HG02763 (cell line): ENCODE measurements around the gene DCTN2.
"Not testable (repeated sequence)": the region's sequence is repeated elsewhere in the genome, so short reads cannot be mapped to it uniquely, and the experiment has no call there.

Experiments
- ATAC-seq: cut with Tn5 transposase; IDR thresholded peaks from one replicate; pipeline ENCODE4 v1.9.1; 2021; ENCODE audit warnings: mild to moderate bottlenecking, moderate library complexity; ENCODE audit not compliant: unreplicated experiment

The DCTN2 gene

DNA sequence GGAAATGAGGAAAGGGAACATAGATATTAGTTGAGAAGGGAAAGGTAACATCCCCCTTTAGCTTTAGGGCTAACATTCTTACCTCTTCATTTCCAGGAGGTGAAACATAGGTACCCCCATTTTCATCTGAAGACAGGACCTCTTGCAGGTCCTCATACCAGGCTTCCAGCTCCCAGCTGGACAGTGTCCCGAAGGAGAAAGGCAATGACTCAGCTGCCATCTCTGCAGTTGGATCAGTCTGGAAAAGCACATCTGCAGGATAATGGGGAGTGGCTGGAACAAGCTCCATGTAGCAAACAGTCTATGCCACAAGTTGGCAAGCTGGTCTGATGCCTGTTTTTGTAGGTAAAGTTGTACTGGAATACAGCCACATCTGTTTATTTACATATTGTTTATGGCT is 29.8 kb downstream of the DCTN2 start:
- no peak for ATAC-seq

DNA sequence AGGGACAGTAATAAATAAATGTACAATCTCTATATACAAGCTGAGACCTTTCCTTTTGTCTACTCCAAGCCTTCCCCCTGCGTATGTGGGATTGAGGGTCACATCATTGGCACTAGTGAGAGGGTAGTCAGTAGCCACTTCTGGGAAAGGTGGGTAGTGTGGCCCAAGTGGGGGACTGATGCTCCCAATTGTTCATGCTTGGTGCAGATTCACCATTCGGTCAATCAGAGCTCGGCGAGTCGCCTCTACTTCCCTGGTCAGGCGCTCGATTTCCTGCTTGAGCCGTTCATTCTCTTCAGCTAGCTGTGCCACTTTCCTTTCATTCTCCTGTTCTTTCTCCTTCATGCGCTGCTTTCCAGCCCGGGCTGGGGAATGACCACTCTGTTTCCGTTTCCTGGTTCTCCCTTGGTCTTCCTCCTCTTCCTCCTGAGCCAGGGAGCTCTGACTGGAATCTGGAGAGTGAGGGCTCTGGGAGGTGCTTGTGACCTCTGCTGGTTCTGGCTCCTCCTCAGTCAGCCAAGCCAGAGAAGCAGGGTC is 30.3 kb downstream of the DCTN2 start:
- no peak for ATAC-seq

DNA sequence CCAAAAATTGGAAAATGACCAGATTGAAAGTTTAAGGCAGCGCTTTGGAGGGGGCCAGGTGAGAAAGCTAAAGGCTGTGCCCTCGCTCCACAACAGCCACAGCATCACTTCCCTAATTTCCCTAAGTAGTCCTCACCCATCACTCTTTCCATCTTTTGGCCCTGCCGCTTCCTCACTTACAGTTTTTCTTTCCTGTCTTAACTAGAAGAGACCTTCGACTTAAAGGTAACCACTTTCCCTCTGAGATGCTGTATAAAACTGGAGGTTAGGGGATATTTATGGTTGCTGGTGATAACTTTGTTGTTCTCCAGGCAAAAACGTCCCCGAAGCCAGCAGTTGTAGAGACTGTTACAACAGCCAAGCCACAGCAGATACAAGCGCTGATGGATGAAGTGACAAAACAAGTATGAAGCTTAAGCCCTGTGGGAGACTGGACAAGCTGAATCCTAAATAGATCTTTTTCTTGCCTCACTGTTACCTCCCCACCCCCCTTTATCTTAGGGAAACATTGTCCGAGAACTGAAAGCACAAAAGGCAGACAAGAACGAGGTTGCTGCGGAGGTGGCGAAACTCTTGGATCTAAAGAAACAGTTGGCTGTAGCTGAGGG is 31.0 kb downstream of the DCTN2 start:
- ATAC-seq, result no peak

DNA sequence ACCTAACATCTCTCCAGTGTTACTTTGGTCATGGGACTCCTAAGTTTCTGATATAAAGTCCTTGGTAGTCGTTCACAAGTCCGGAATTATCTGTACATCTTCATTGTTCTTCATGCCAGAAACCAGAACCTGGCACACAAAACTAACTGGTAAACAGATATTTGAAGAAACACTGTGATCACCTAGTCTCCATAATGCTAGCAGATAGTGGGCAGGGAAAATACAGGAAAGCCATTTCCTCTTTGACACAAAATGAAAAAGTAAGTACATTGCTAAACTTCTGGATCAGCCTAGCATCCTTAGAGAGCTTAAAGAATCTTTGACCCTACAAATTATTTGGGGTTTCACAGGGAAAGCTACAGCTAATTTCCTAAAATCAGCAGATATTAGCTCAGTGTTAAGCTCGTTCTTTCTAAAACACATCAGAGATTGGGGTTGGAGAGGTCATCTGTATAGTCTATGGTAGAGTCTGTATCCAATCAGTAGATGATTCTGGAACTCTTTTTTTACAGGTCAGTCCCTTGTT is 31.5 kb downstream of the DCTN2 start:
- no peak for ATAC-seq

DNA sequence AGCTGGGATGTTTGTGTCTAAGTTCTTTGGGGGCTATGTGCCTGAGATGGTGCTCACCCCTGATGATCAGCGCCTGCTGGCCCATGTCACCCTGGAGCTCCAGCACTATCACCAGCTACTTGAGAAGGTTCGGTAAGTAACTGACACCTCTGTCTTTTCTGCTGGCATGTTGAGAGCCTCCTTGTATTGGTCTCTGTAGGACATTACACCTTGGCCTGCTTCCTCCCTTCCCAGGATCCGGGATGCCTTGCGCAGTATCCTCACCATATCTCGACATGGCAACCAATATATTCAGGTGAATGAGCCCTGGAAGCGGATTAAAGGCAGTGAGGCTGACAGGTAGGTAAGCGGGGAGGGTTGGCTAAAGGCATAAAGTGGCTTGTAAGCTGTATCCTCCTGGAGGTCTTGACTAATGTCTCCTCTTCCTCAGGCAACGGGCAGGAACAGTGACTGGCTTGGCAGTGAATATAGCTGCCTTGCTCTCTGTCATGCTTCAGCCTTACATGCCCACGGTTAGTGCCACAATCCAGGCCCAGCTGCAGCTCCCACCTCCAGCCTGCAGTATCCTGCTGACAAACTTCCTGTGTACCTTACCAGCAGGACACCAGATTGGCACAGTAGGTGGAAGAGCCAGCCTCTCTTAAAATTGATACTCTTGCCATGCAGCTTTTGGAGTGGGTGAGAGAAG is 32.1 kb downstream of the DCTN2 start:
- no peak for ATAC-seq

DNA sequence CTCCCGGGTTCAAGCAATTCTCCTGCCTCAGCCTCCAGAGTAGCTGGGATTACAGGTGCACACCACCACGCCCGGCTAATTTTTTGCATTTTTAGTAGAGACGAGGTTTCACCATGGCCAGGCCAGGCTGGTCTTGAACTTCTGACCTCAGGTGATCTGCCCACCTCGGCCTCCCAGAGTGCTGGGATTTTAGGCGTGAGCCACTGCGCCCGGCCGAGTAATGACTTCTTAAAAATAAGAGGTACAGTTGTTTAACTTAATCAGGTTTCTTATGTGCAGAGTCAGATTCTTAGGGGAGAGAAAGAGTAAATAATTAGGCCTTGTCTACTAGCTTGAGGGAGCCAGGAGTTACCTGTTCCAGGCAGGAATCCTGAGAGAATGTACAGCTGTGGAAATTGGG is 32.7 kb downstream of the DCTN2 start:
- not testable (repeated sequence) for ATAC-seq

DNA sequence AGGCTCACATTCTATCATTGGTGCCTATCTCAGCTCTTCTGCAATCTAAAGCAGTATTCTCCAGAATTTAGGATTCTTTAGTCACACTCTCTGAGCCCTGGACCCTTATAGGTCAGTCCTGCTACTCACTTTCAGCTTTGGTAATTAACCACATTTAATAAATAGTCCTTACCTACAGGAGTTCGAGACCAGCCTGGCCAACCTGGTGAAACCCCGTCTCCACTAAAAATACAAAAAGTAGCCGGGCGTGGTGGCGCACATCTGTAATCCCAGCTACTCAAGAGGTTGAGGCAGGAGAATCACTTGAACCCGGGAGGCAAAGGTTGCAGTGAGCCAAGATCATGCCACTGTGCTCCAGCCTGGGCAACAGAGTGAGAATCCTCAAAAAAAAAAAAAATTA is 33.3 kb downstream of the DCTN2 start:
- ATAC-seq, result not testable (repeated sequence)

DNA sequence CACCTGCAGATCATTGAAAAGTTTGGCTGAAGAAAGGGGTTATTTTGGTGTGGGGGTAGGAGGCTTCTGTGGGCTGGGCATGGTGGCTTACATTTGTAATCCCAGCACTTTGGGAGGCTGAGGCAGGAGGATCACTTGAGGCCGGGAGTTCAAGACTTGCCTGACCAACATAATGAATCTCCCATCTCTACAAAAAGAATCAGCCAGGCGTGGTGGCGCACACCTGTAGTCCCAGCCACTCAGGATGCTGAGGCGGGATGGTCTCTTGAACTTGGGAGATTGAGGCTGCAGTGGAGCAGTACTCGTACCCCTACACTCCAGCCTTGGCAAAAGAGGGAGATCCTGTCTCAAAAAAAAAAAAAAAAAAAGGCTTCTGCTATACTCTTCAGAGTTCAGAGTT is 33.7 kb downstream of the DCTN2 start:
- ATAC-seq, result no peak

DNA sequence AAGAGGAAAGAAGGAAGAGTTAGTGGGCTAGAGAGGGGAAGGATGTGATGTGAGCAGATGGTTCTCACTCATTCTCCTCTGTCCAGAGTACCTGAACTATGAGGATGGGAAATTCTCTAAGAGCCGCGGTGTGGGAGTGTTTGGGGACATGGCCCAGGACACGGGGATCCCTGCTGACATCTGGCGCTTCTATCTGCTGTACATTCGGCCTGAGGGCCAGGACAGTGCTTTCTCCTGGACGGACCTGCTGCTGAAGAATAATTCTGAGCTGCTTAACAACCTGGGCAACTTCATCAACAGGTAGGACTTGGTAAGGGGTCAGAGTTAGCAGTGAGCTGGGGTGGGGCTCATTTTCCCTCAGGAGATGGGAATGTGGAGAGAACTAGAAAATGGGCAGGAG is 34.3 kb downstream of the DCTN2 start:
- no peak for ATAC-seq

DNA sequence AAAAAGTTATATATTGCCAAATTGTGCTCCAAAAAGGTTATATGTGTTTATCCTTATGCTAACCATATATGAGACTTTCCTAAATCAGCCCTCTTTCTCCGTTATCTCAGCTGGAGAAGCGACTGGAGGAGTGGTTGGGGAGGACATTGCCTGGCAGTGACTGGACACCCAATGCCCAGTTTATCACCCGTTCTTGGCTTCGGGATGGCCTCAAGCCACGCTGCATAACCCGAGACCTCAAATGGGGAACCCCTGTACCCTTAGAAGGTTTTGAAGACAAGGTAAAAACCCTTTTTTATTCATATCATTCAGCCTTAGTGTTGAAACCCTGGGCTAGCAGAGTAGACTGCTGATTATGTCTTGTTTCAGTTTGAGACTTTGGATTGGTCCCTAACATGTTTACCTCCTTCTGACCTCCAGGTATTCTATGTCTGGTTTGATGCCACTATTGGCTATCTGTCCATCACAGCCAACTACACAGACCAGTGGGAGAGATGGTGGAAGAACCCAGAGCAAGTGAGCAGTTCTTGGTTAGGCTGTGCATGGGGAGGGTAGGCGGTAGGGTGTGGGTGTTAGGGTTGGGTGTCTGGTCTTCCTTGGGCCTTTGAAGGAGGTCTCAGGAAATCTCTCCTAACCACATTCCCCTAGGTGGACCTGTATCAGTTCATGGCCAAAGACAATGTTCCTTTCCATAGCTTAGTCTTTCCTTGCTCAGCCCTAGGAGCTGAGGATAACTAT is 35.2 kb downstream of the DCTN2 start:
- ATAC-seq, result no peak

DNA sequence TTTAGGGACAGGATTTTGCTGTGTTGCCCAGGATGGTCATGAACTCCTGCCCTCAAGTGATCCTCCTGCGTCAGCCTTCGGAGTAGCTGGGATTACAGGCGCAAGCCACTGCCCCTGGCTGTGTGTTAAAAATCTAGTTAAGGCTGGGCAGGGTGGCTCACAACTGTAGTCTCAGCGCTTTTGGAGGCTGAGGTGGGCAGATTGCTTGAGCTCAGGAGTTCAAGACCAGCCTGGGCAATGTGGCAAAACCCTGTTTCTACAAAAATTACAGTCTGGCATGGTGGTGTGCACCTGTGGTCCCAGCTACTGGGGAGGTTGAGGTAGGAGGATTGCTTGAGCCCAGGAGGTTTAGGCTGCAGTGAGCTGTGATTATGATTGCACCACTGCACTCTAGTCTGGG is 35.8 kb downstream of the DCTN2 start:
- ATAC-seq, result no peak

DNA sequence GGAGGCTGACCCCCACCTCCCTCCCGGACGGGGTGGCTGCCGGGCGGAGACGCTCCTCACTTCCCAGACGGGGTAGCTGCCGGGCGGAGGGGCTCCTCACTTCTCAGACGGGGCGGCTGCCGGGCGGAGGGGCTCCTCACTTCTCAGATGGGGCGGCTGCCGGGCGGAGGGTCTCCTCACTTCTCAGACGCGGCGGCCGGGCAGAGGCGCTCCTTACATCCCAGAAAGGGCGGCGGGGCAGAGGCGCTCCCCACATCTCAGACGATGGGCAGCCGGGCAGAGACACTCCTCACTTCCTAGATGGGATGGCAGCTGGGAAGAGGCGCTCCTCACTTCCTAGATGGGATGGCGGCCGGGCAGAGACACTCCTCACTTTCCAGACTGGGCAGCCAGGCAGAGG is 39.2 kb downstream of the DCTN2 start:
- not testable (repeated sequence) for ATAC-seq

DNA sequence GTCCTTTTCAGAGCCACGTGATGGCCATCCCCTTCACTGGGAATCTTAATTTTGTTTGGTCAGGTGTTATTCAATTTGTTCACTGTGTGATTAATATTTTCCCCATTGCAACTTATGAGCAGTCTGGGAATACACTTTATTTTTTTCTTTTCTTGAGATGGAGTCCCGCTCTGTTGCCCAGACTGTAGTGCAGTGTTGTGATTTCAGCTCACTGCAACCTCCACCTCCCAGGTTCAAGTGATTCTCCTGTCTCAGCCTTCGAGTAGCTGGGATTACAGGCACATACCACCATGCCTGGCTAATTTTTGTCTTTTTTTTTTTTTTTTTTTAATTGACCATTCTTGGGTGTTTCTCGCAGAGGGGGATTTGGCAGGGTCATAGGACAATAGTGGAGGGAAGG is 40.5 kb downstream of the DCTN2 start:
- not testable (repeated sequence) for ATAC-seq

DNA sequence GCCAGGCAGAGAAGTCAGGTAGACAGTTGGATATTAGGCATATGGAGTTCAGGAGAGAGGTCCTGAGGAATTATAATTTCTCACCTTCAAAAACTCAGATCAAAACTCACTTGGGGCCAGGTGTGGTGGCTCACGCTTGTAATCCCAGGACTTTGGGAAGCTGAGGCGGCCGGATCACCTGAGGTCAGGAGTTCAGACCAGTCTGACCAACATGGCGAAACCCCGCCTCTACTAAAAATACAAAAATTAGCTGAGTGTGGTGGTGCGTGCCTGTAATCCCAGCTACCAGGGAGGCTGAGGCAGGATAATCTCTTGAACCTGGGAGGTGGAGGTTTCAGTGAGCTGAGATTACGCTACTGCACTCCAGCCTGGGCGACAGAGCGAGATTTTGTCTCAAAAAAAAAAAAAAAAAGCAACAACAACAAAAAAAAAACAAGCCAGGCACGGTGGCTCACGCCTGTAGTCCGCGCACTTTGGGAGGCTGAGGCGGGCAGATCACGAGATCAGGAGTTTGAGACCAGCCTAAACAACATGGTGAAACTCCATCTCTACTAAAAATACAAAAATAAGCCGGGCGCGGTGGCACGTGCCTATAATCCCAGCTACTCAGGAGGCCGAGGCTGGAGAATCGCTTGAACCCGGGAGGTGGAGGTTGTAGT is 44.6 kb downstream of the DCTN2 start:
- ATAC-seq, result not testable (repeated sequence)

DNA sequence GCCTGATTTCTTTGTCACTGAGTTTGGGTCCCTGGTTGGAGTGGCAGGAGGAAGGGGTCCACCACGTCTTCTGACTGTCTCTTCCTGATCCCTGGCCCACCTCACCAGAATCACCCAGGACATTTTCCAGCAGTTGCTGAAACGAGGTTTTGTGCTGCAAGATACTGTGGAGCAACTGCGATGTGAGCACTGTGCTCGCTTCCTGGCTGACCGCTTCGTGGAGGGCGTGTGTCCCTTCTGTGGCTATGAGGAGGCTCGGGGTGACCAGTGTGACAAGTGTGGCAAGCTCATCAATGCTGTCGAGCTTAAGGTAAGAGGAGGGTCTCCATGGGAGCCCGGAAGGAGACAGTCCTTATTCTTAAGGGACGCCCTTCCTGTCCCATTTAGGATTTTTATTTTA is 46.8 kb downstream of the DCTN2 start:
- ATAC-seq, result no peak

DNA sequence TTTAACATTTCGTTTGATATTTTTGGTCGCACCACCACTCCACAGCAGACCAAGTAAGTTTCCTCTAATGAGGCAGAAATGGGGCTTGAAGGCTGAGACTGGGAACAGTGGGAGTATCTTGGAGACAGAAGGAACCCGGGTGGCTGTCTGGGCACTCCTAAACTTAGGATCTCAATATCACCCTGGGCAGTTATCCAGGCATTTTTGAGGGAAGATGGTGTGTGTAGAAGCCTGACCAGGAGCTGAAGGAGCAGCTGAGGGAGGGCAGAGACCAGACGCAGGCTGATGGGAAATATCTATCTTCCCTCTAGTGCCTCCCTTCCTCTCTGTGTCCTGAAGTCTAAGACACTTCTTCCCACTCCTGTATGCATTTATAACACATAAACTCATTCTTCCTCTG is 48.4 kb downstream of the DCTN2 start:
- ATAC-seq, result no peak

DNA sequence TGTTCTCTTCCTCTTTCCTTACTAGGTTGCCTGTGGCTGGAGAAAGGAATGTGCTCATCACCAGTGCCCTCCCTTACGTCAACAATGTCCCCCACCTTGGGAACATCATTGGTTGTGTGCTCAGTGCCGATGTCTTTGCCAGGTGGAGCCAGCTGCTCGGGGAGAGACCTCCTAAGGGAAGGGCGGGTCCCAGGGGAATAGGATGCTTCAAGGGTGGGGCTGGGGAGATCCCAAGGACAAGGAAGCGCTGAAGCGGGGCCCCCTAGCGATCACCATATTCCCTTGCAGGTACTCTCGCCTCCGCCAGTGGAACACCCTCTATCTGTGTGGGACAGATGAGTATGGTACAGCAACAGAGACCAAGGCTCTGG is 48.9 kb downstream of the DCTN2 start:
- no peak for ATAC-seq

DNA sequence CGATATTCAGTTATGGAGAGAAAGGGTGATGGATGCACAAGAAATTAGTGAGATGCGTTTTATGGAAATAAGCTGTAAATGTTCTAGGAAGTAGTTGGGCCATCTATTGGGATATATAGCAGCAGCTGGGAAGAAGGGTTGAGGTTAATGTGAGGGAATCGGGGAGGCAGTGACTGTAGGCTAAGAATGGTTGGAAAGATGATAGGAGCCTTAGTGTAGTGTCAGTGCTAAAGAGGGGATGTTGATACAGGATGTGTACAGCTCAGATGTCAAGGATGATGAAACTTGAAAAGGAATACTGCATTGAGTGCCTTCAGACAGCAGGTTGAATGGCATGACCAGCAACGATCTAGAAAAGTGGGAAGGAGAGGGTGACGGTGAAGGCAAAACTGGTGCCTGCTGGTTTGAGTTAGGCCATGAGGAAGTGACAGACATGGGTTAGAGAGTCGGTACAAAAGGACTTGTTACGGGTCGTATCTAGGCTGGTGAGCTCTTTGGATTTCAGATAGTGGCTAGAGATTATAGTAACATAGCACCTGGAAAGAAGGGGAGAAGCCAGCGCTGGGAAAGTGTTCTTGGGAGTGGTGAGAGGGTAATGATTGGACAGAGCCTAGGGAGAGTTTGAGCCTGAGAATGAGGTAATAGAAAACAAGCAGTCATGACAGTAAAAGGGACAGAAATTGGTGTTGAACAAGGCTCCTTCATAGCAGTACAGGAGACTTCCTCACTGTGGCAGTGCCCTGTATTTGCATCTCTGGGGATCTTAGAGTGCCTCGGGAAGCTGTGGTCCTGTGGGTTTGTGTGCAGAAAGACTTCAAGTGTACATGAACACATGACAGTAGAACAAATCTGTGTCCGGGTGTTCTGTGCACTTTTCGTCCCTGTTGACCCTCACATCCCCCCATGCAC is 49.5 kb downstream of the DCTN2 start:
- ATAC-seq, result no peak

DNA sequence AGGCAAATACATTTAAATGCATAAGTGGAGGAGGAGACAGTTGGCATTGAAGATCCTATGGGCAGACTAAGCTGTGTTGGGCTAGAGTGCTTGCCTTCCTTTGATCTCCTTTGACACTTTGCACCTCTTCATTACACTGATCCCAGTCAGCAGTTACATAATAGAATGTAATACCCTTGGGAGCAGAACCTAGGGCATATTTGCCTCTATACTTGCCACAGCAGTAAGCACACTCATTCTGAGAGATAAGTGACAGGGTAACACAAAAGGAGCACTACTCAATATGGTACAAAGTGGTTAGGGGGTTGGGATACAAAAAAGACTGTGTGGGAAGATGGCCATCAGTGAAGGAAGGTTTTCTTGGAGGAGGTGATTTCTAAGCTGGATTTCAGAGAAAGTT is 50.2 kb downstream of the DCTN2 start:
- ATAC-seq, result no peak

DNA sequence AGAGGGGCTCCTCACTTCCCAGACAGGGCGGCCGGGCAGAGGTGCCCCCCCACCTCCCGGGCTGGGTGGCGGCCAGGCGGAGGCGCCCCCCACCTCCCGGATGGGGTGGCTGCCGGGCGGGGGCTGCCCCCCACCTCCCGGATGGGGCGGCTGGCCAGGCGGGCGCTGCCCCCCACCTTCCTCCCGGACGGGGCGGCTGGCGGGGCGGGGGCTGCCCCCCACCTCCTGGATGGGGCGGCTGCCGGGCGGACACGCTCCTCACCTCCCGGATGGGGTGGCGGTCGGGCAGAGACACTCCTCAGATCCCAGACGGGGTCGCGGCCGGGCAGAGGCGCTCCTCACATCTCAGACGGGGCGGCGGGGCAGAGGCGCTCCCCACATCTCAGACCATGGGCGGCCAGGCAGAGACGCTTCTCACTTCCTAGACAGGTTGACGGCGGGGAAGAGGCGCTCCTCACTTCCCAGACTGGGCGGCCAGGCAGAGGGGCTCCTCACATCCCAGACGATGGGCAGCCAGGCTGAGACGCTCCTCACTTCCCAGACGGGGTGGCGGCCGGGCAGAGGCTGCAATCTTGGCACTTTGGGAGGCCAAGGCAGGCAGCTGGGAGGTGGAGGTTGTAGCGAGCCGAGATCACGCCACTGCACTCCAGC is 51.8 kb downstream of the DCTN2 start:
- ATAC-seq, result not testable (repeated sequence)
